ENCODE results near the gene LILRA1.
"Not testable (repeated sequence)": the region's sequence is repeated elsewhere in the genome, so short reads cannot be mapped to it uniquely, and the experiment has no call there.

Gene LILRA1

DNA sequence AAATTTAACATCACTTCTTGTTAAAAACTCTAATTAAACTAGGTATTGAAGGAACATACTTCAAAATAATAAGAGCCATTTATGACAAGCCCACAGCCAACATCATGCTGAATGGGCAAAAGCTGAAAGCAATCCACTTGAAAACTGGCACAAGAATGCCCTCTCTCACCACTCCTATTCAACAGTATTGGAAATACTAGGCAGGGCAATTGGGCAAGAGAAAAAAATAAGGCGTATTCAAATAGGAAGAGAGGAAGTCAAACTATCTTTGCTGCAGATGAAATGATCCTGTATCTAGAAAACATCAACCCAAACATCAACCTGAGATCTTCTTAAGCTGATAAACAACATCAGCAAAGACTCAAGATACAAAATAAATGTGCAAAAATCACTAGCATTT is 21.3 kb downstream of the LILRA1 start:
- DNase-seq (ENCODE audit: low read depth) = no peak
- no peak overlapping the region for H3K4me3 ChIP-seq (ENCODE audit: low read depth, low read length)
- TF ChIP-seq, protein P1, sequence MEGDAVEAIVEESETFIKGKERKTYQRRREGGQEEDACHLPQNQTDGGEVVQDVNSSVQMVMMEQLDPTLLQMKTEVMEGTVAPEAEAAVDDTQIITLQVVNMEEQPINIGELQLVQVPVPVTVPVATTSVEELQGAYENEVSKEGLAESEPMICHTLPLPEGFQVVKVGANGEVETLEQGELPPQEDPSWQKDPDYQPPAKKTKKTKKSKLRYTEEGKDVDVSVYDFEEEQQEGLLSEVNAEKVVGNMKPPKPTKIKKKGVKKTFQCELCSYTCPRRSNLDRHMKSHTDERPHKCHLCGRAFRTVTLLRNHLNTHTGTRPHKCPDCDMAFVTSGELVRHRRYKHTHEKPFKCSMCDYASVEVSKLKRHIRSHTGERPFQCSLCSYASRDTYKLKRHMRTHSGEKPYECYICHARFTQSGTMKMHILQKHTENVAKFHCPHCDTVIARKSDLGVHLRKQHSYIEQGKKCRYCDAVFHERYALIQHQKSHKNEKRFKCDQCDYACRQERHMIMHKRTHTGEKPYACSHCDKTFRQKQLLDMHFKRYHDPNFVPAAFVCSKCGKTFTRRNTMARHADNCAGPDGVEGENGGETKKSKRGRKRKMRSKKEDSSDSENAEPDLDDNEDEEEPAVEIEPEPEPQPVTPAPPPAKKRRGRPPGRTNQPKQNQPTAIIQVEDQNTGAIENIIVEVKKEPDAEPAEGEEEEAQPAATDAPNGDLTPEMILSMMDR (IDR thresholded peaks at IDR 0.05; ENCODE audit: insufficient read depth, low read depth, low read length, missing control alignments) = no peak

DNA sequence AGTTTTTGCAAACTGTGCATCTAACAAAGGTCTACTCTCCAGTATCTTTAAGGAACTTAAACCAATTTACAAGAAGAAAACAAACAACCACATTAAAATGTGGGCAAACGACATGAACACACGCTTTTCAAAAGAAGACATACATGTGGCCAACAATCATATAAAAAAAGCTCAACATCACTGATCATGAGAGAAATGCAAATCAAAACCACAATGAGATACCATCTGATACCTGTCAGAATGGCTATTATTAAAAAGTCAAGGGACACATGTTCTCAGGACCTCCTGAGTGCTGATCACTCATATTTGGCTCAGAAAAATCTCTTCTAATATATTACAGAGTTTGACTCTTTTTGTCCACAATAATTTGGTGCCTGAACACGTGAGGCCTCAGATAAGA is 22.6 kb downstream of the LILRA1 start:
- peak; percentile 67 for DNase-seq (ENCODE audit: low read depth)
- TF ChIP-seq, protein P1 (IDR thresholded peaks at IDR 0.05; ENCODE audit: insufficient read depth, low read depth, low read length, missing control alignments) = no peak
- peak overlapping the region; percentile 53 for H3K4me3 ChIP-seq (ENCODE audit: low read depth, low read length)

GRCh38 chr19:54616821-54617560 is 23.6 kb downstream of the LILRA1 start:
- DNase-seq (ENCODE audit: low read depth) = peak; percentile 96
- TF ChIP-seq, protein P1 (IDR thresholded peaks at IDR 0.05; ENCODE audit: insufficient read depth, low read depth, low read length, missing control alignments) = no peak
- H3K4me3 ChIP-seq (ENCODE audit: low read depth, low read length) = peak overlapping the region; percentile 53

DNA sequence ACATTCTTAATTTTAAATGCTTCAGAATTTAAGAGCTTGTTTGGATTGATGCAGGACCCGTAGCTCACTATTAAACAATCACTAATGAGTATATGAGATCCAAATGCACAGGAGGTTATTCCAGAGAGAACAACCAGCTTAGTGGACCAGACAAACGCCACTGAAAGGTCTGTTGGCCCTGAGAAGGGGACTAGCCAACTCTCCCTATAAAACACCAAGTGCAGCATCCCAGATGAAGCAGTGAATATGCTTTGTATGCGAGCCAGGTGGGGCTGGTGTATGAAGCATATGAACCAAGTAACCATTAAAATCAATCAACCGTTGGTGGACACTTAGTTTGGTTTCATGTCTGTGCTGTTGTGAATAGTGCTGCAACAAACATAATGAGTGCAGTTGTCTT is 27.0 kb downstream of the LILRA1 start:
- peak overlapping the region; percentile 53 for H3K4me3 ChIP-seq (ENCODE audit: low read depth, low read length)
- DNase-seq (ENCODE audit: low read depth) = peak; percentile 40
- TF ChIP-seq, protein P1 (IDR thresholded peaks at IDR 0.05; ENCODE audit: insufficient read depth, low read depth, low read length, missing control alignments) = no peak

DNA sequence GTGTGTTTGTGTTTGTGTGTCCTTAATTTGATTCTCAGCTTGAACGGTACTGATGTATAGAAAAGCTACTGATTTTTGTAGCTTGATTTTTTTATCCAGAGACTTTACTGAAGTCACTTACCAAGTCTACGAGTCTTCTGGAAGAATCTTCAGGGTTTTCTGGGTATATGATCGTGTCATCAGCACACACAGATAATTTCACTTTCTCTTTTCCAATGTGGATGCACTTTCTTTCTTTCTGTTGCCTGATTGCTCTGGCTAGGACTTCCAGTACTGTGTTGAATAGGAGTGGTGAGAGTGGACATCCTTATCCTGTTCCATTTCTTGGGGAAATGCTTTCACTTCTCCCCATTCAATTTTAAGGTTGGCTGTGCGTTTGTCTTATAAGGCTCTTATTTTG is 29.0 kb downstream of the LILRA1 start:
- TF ChIP-seq, protein P1 (IDR thresholded peaks at IDR 0.05; ENCODE audit: insufficient read depth, low read depth, low read length, missing control alignments) = no peak
- H3K4me3 ChIP-seq (ENCODE audit: low read depth, low read length) = peak overlapping the region; percentile 53

GRCh38 chr19:54624234-54624633 is 30.8 kb downstream of the LILRA1 start:
- DNase-seq (ENCODE audit: low read depth) = not testable (repeated sequence)

More for the DNA sequence above, 29.0 kb downstream of the LILRA1 start:
- DNase-seq (ENCODE audit: low read depth) = no peak

DNA sequence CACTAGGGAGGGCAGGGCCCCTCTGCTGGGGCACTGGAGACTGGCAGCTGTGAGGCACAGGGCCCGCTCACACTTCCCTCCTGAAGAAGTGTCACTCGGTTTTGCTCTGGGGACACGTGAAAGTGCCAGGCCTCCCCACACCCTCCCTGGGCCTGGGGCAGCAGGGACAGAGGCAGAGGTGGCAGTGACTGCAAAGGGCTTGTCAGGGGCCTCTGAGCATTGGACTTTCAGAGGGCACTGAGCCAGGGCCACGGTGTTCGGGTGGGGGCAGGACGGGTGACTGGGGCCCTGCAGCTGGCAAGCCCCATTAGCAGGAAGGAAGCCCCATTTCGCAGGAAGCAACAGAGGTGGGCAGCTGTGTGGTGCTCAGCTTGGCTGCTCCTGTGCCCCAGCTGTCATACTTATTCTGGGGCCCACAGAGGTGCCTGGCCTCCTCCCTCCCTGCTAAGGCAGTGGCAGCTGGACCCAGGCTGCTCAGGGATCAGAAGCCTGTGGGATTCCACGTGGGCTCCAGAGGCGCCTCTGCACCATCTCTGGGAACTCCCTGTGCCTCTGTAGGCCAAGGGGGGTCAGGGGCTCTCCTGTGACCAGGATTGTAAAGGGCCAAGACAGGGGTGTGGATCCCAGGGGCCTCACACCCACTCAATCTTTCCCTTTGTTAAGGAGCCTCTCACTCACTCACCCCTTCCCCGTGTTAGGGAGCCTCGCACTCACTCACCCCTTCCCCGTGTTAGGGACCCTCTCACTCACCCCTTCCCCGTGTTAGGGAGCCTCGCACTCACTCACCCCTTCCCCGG is 31.7 kb downstream of the LILRA1 start:
- DNase-seq (ENCODE audit: low read depth) = not testable (repeated sequence)

More at GRCh38 chr19:54624234-54624633, 30.8 kb downstream of the LILRA1 start:
- H3K4me3 ChIP-seq (ENCODE audit: low read depth, low read length) = peak overlapping the region; percentile 53

More for the DNA sequence above, 31.7 kb downstream of the LILRA1 start:
- peak overlapping the region; percentile 53 for H3K4me3 ChIP-seq (ENCODE audit: low read depth, low read length)
